ENCODE results near the gene OPHN1.
"Not testable (repeated sequence)": the region's sequence is repeated elsewhere in the genome, so short reads cannot be mapped to it uniquely, and the experiment has no call there.

OPHN1 gene

GRCh38 chrX:68413254-68413653 lies 20.0 kb downstream of the OPHN1 start:
- no peak overlapping the region for H3K27ac Mint-ChIP-seq
- H3K36me3 Mint-ChIP-seq (ENCODE audit: low read depth), result no peaks in the 10 kb centered on the region
- no peaks in the 10 kb centered on the region for H3K4me1 Mint-ChIP-seq (ENCODE audit: low read depth)
- no peaks in the 10 kb centered on the region for H3K9me3 Mint-ChIP-seq
- H3K27me3 Mint-ChIP-seq (ENCODE audit: low read depth), result no peaks in the 10 kb centered on the region
- no peak for DNase-seq (ENCODE audit: low spot score)
- H3K4me3 Mint-ChIP-seq, result no peak overlapping the region

DNA sequence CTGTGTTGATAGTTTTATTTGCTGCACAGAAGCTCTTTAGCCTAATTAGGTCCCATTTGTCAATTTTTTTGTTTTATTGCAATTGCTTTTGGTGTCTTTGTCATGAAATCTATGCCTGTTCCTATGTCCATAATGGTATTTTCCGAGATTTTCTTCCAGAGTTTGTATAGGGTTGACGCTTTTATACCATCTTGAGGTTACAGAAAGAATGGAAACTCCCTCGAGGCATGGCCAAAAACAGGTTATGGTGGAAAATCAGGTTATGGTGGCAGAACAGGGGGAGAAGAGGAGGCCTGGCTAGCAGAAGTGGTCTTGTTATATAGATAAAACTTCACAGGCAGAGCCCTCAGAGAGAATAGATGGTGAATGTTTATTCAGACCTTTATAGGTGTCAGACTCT lies 21.6 kb downstream of the OPHN1 start:
- no peaks in the 10 kb centered on the region for H3K9me3 Mint-ChIP-seq
- no peaks in the 10 kb centered on the region for H3K27me3 Mint-ChIP-seq (ENCODE audit: low read depth)

DNA sequence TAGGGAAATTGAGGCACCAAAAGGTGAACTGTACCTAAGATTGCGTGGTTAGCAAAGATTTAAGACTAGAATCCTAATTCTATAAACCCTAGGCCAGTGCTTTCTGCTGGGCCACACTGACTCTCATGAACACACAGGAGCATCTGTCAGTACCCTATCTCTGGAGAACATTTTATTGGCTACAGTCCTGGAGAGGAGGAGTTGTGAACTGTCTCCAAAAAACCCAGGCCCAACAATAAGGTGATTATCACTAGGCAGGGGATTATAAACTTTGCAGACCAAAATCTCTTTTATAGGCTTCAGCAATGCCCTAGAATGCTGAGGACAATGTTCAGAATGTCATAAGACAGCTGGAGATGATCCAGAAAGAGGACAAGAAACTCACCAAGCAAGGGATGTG lies 24.1 kb downstream of the OPHN1 start:
- no peaks in the 10 kb centered on the region for H3K36me3 Mint-ChIP-seq (ENCODE audit: low read depth)
- no peaks in the 10 kb centered on the region for H3K9me3 Mint-ChIP-seq
- no peaks in the 10 kb centered on the region for H3K27me3 Mint-ChIP-seq (ENCODE audit: low read depth)
- no peak overlapping the region for H3K4me3 Mint-ChIP-seq
- H3K4me1 Mint-ChIP-seq (ENCODE audit: low read depth), result no peaks in the 10 kb centered on the region
- no peak overlapping the region for H3K27ac Mint-ChIP-seq
- DNase-seq (ENCODE audit: low spot score), result no peak

More for the DNA sequence above, 21.6 kb downstream of the OPHN1 start:
- Mint-ChIP-seq H3K4me1 (ENCODE audit: low read depth) (no peaks in the 10 kb centered on the region), H3K27ac (no peak overlapping the region), H3K36me3 (ENCODE audit: low read depth) (no peaks in the 10 kb centered on the region), H3K4me3 (no peak overlapping the region)
- no peak for DNase-seq (ENCODE audit: low spot score)

- DNase-seq (ENCODE audit: low spot score), result no peak
- H3K4me1 Mint-ChIP-seq (ENCODE audit: low read depth), result no peaks in the 10 kb centered on the region
- H3K27ac Mint-ChIP-seq, result no peak overlapping the region
- no peaks in the 10 kb centered on the region for H3K36me3 Mint-ChIP-seq (ENCODE audit: low read depth)
- no peaks in the 10 kb centered on the region for H3K9me3 Mint-ChIP-seq
- no peak overlapping the region for H3K4me3 Mint-ChIP-seq
- no peaks in the 10 kb centered on the region for H3K27me3 Mint-ChIP-seq (ENCODE audit: low read depth)
Measured at GRCh38 chrX:68403522-68403921, 29.8 kb downstream of the OPHN1 start.

DNA sequence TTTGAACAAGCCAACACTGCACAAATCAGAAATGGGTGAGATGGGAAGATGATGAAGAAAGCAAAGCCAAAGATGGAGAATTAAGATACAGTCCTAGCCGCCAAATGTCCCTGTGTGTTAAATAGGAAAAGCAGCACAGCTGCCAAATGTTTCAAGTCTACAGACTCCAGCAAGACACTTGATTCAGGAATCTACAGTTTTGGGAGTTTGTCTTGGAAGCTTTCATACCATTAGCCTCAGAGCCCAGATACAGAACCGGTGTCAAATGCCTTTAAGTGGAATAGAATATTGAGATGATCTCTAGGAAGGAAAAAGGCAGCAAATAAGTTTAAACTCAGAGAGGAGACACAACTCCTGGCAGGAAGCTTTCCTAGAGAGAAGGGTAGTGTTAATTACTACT lies 30.3 kb downstream of the OPHN1 start:
- DNase-seq (ENCODE audit: low spot score), result no peak
- Mint-ChIP-seq H3K27me3 (ENCODE audit: low read depth) (no peaks in the 10 kb centered on the region), H3K9me3 (no peaks in the 10 kb centered on the region), H3K27ac (no peak overlapping the region), H3K36me3 (ENCODE audit: low read depth) (no peaks in the 10 kb centered on the region), H3K4me3 (no peak overlapping the region), H3K4me1 (ENCODE audit: low read depth) (no peaks in the 10 kb centered on the region)

DNA sequence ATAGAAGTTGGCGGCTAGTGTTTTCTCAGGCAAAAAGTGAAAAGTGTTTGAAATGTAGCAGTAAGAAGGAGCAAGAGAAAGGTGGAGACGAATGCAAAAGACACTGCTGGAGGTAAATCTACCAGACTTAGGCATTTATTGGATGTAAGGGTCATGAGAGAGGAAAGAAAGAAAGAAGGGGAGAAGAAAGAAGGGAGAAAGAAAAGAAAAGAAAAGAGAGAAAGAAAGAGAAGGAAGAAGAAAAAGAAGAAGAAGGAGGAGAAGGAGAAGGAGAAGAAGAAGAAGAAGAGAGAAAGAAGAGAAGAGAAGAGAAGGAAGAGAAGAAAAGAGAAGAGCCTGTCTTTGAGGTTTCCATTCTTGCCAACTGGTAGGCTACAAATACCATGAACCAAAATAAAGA lies 31.2 kb downstream of the OPHN1 start:
- H3K27me3 Mint-ChIP-seq (ENCODE audit: low read depth), result no peaks in the 10 kb centered on the region

DNA sequence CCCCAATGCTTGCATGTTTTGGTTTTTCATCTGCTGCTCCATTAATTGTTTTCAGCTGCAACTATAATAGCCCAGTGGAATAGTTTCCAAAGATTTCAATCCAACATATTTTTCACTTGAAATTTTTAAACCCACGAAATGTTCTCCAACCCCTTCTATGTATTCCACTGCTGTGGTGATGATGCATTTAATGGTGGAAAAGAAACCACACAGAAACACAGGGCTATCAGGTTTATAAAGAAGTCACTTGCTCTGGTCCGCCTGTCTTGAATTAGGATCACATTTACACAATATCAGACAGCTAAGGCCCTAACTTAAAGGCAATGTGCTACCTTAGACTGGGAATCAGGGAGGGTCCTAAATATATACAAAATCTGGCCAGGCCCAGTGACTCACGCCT lies 35.0 kb downstream of the OPHN1 start:
- Mint-ChIP-seq H3K27ac (no peak overlapping the region), H3K4me3 (no peak overlapping the region), H3K36me3 (ENCODE audit: low read depth) (no peaks in the 10 kb centered on the region), H3K9me3 (no peaks in the 10 kb centered on the region), H3K4me1 (ENCODE audit: low read depth) (no peaks in the 10 kb centered on the region), H3K27me3 (ENCODE audit: low read depth) (no peaks in the 10 kb centered on the region)
- no peak for DNase-seq (ENCODE audit: low spot score)

More for the DNA sequence above, 31.2 kb downstream of the OPHN1 start:
- Mint-ChIP-seq H3K27ac (no peak overlapping the region), H3K36me3 (ENCODE audit: low read depth) (no peaks in the 10 kb centered on the region), H3K9me3 (no peaks in the 10 kb centered on the region), H3K4me3 (no peak overlapping the region), H3K4me1 (ENCODE audit: low read depth) (no peaks in the 10 kb centered on the region)
- no peak for DNase-seq (ENCODE audit: low spot score)

- no peaks in the 10 kb centered on the region for H3K9me3 Mint-ChIP-seq
- no peak overlapping the region for H3K4me3 Mint-ChIP-seq
- no peak overlapping the region for H3K27ac Mint-ChIP-seq
- DNase-seq (ENCODE audit: low spot score), result no peak
- H3K27me3 Mint-ChIP-seq (ENCODE audit: low read depth), result no peaks in the 10 kb centered on the region
- no peaks in the 10 kb centered on the region for H3K36me3 Mint-ChIP-seq (ENCODE audit: low read depth)
- no peaks in the 10 kb centered on the region for H3K4me1 Mint-ChIP-seq (ENCODE audit: low read depth)
Measured at GRCh38 chrX:68396953-68397352, 36.3 kb downstream of the OPHN1 start.

DNA sequence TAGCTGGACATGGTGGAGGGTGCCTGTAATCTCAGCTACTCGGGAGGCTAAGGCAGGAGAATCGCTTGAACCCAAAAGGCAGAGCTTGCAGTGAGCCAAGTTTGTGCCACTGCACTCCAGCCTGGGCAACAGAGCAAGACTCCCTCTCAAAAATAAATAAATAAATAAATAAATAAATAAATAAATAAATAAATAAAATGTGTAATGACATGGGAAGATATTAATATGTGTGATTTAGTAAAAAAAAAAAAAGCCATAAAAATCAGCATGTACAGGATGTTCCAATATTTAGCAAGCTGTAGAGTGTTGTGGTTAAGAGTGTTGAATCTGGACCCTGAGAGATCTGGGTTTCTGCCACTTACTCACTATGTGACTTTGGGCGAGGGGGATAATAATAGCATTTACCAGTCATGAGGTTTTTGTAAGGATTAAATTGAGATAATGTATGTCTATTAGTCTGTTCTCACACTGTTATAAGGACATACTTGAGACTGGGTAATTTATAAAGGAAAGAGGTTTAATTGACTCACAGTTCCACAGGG lies 43.8 kb downstream of the OPHN1 start:
- H3K27me3 Mint-ChIP-seq (ENCODE audit: low read depth); H3K9me3 Mint-ChIP-seq; H3K4me3 Mint-ChIP-seq; H3K4me1 Mint-ChIP-seq (ENCODE audit: low read depth); H3K27ac Mint-ChIP-seq; H3K36me3 Mint-ChIP-seq (ENCODE audit: low read depth); DNase-seq (ENCODE audit: low spot score): not testable (repeated sequence)

DNA sequence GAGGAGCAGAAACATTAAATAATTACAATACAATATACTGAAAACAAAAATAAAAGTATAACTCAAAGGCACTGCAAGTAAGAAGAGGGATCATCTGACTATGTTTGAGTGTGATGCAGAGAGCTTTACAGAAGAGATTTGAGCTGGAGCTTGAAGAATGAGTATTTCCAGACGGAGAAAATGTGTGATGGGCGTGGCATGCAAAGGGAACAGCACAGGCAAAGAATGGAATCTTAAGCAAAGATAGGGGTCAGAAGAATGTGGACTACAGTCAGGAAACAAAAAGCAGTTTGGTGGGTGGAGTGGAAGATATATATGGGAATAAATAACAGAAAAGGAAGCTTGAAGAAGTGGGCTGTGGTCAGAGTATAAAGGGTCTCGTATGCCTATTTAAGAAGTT lies 45.5 kb downstream of the OPHN1 start:
- no peak overlapping the region for H3K4me3 Mint-ChIP-seq

GRCh38 chrX:68383540-68383939 lies 49.8 kb downstream of the OPHN1 start:
- Mint-ChIP-seq H3K27ac (no peak overlapping the region), H3K4me3 (no peak overlapping the region), H3K36me3 (ENCODE audit: low read depth) (no peaks in the 10 kb centered on the region), H3K4me1 (ENCODE audit: low read depth) (no peaks in the 10 kb centered on the region), H3K27me3 (ENCODE audit: low read depth) (no peaks in the 10 kb centered on the region), H3K9me3 (no peaks in the 10 kb centered on the region)
- no peak for DNase-seq (ENCODE audit: low spot score)

More for the DNA sequence above, 45.5 kb downstream of the OPHN1 start:
- Mint-ChIP-seq H3K36me3 (ENCODE audit: low read depth) (no peaks in the 10 kb centered on the region), H3K9me3 (no peaks in the 10 kb centered on the region), H3K27me3 (ENCODE audit: low read depth) (no peaks in the 10 kb centered on the region), H3K4me1 (ENCODE audit: low read depth) (no peaks in the 10 kb centered on the region), H3K27ac (no peak overlapping the region)
- no peak for DNase-seq (ENCODE audit: low spot score)

DNA sequence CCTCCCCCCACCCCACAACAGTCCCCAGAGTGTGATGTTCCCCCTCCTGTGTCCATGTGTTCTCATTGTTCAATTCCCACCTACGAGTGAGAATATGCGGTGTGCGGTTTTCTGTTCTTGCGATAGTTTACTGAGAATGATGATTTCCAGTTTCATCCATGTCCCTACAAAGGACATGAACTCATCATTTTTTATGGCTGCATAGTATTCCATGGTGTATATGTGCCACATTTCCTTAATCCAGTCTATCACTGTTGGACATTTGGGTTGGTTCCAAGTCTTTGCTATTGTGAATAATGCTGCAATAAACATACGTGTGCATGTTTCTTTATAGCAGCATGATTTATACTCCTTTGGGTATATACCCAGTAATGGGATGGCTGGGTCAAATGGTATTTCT lies 55.7 kb downstream of the OPHN1 start:
- not testable (repeated sequence) for H3K9me3 Mint-ChIP-seq; DNase-seq (ENCODE audit: low spot score)

DNA sequence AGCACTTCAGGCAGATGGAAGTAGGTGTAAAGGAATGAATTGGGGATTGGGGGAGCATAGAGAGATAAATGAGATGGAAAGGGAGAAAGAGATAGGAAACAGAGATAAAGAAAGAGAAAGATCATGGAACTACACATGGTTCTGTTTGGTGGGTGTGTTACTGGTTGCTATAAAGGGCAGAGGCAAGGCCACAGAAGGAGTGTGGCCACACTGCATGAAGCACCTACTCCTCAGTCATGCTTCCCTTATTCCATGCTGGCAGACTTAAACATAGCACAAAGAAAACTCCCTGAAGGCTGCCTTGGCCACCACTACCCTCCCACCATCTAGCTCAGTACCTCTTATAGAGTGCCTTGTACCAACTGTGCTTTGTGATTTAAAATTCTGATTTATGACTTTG lies 56.9 kb downstream of the OPHN1 start:
- H3K27me3 Mint-ChIP-seq (ENCODE audit: low read depth), result no peaks in the 10 kb centered on the region
- no peaks in the 10 kb centered on the region for H3K4me1 Mint-ChIP-seq (ENCODE audit: low read depth)
- no peaks in the 10 kb centered on the region for H3K9me3 Mint-ChIP-seq
- no peak overlapping the region for H3K27ac Mint-ChIP-seq
- no peaks in the 10 kb centered on the region for H3K36me3 Mint-ChIP-seq (ENCODE audit: low read depth)
- no peak overlapping the region for H3K4me3 Mint-ChIP-seq
- no peak for DNase-seq (ENCODE audit: low spot score)

More for the DNA sequence above, 55.7 kb downstream of the OPHN1 start:
- not testable (repeated sequence) for H3K27me3 Mint-ChIP-seq (ENCODE audit: low read depth); H3K27ac Mint-ChIP-seq; H3K36me3 Mint-ChIP-seq (ENCODE audit: low read depth); H3K4me1 Mint-ChIP-seq (ENCODE audit: low read depth); H3K4me3 Mint-ChIP-seq

- no peak for DNase-seq (ENCODE audit: low spot score)
- H3K27ac Mint-ChIP-seq, result no peak overlapping the region
- no peaks in the 10 kb centered on the region for H3K36me3 Mint-ChIP-seq (ENCODE audit: low read depth)
- H3K27me3 Mint-ChIP-seq (ENCODE audit: low read depth), result no peaks in the 10 kb centered on the region
- no peak overlapping the region for H3K4me3 Mint-ChIP-seq
- H3K4me1 Mint-ChIP-seq (ENCODE audit: low read depth), result no peaks in the 10 kb centered on the region
- no peaks in the 10 kb centered on the region for H3K9me3 Mint-ChIP-seq
Measured at GRCh38 chrX:68375803-68376202, 57.5 kb downstream of the OPHN1 start.

- Mint-ChIP-seq H3K27ac (no peak overlapping the region), H3K27me3 (ENCODE audit: low read depth) (no peaks in the 10 kb centered on the region), H3K4me3 (no peak overlapping the region), H3K4me1 (ENCODE audit: low read depth) (no peaks in the 10 kb centered on the region), H3K9me3 (no peaks in the 10 kb centered on the region), H3K36me3 (ENCODE audit: low read depth) (no peaks in the 10 kb centered on the region)
- no peak for DNase-seq (ENCODE audit: low spot score)
Measured at GRCh38 chrX:68372665-68373064, 60.6 kb downstream of the OPHN1 start.

Measured in T-helper 2 cell treated with Interferon-gamma antibody and Interleukin-4, amounts not matched to agents 5 μg/mL and 100 μg/mL, for 36 hours (primary cell).